GM10266 (cell line): ENCODE results near the gene H6PD.

ENCODE experiments used
- DNase-seq: peaks from one replicate; pipeline ENCODE4 v3.0.0; 2012; ENCODE audit errors: extremely low spot score
- TF ChIP-seq, protein P1 (sequence below): IDR thresholded peaks from 2 replicates; pipeline ENCODE4 v1.5.1; 2012; ENCODE audit warnings: mild to moderate bottlenecking, low read depth; ENCODE audit not compliant: control insufficient read depth, insufficient read depth; ENCODE audit errors: missing control alignments

Gene H6PD

DNA sequence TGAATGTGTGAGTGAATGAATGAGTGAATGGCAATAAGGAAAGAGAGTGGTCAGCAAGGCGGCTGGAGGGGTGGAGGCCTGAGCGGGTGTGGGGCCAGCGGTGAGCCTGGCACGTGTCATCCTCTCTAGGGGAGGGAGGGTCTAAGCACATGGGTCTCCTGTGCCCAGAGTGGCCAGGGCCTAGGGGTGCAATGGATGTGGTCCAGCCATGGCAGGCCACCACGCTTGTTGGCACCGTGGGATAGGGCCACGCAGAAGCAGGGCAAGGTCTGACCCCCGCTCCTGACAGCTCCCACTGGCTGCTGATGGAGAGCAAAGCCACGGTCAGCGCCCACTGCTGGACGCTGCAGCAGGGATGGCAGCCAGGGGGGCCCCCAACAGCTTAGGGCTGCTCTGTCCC is 38.6 kb downstream of the H6PD start:
- no peak for DNase-seq
- TF ChIP-seq, protein P1, sequence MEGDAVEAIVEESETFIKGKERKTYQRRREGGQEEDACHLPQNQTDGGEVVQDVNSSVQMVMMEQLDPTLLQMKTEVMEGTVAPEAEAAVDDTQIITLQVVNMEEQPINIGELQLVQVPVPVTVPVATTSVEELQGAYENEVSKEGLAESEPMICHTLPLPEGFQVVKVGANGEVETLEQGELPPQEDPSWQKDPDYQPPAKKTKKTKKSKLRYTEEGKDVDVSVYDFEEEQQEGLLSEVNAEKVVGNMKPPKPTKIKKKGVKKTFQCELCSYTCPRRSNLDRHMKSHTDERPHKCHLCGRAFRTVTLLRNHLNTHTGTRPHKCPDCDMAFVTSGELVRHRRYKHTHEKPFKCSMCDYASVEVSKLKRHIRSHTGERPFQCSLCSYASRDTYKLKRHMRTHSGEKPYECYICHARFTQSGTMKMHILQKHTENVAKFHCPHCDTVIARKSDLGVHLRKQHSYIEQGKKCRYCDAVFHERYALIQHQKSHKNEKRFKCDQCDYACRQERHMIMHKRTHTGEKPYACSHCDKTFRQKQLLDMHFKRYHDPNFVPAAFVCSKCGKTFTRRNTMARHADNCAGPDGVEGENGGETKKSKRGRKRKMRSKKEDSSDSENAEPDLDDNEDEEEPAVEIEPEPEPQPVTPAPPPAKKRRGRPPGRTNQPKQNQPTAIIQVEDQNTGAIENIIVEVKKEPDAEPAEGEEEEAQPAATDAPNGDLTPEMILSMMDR: no peak

- TF ChIP-seq, protein P1: no peak
- DNase-seq: no peak
Measured at GRCh38 chr1:9275161-9275560, 40.6 kb downstream of the H6PD start.

DNA sequence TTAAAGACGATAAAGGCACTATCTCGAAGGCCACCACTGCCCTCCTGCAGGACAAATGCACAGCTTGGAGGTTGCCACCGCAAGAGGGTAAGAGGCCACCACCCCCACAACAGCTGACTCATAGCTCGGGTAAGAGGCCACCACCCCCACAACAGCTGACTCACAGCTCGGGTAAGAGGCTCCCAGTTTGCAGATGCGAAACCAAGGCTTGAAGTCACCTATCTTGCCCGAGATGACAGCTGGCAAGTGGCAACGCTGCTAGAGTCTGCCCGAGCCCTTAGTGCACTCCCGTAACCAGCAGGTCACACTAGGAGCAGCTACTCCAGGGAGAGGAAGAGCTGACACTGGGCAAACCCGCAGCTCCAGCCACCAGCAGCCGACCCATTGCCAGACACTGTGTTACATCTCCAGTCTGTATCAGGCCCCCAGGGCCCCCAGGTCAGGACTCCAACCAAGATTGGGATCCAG is 41.0 kb downstream of the H6PD start:
- peak; percentile 68 for DNase-seq
- TF ChIP-seq, protein P1: no peak

DNA sequence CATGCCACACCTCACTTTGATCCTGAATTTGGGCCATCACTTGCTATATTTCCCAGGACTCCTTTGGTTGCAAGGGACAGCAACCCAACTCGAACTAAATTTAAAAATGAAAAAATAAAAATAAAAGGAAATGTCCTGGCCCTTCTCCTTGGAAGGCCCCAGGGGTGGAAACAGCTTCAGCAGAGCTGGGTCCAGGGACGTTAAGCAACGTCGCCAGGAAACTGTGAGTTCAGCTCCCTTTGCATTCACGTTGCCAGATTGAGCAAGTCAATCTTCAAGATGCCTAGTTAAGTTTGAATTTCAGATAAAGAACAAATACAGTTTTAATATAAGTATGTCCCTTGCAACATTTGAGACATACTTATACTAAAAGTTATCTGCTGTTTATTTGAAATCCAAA is 43.5 kb downstream of the H6PD start:
- TF ChIP-seq, protein P1: no peak
- DNase-seq: no peak

DNA sequence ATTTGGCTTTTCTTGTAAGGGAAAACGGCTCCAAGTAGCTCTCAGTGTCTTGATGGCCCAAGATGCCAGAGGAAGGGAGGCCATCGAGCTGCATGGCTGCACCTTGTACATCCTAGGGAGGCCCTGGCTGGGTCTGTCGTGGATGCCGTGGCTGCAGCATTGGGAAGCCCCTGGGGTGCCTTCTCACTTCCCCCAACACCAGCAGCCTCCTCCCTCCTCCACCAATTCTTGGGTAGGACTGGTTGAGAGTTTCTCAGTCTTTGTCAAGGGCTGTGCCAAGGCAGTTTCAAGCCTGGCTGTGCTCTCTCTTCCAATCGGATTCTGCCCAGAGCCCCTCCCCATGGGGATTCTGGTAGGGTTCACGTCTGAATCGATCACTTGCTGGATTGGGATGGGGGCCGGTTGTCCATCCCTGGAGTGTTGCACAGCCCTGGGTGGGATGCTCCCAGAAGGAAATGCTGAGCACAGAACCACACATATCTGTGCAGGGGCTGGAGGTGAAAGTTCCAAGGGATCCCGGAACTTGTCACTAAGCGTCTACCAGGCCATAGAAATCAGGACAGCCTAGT is 44.1 kb downstream of the H6PD start:
- TF ChIP-seq, protein P1: no peak
- DNase-seq: no peak

DNA sequence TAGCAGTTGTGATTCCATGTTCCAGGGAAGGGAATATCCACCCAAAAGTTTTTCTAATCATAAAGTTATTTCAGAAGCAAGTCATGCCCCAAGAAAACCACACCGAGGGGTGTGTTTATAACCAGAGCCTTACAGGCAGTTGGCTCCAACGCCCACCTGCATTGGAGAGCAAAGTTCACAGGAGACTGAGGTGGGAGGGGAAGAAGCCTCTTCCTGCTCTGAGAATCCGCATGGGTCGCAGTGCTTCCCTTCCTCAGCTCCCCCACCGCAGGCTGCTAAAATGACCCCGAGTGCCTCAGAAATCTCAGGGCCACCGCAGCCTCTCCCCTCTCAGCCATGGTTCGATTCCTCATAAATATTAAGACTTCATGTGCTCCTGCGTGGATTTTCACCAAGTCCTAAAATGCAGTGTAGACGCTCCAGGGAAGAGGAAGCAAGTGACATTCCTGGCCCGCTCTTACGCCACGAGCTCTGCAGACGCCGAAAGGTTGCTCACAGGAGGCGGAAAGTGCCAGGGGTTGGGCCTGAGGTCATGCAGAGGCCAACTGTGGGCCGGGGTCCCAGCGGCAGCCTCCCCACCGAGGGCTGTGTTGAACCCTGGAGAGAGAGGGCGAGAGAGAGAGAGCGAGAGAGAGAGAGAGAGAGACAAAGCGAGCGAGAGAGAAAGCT is 44.7 kb downstream of the H6PD start:
- DNase-seq: no peak
- TF ChIP-seq, protein P1: no peak
